Hippocampal formation (tissue), 2 donors: Measurements from ENCODE around the gene NBPF19.
"Not testable (repeated sequence)": the region's sequence is repeated elsewhere in the genome, so short reads cannot be mapped to it uniquely, and the experiment has no call there.

Experiments
- DNase-seq, 2 donors: peaks; one replicate each; lab custom pipeline; 2025; lab: John Stamatoyannopoulos, UW

The NBPF19 gene

GRCh38 chr1:149474745-149475144 lies at the start of gene NBPF19:
TSS of gene NBPF19 (plus strand) at chr1:149475045. CDS start at chr1:149475933, 888 bp downstream.
- not testable (repeated sequence) for DNase-seq

- not testable (repeated sequence) for DNase-seq
These were observed 46.5 kb upstream of the NBPF19 start for GRCh38 chr1:149428317-149428716.

- peak; percentile 3 to 23 for DNase-seq
These were observed 29.4 kb upstream of the NBPF19 start for GRCh38 chr1:149445451-149445850.

- not testable (repeated sequence) for DNase-seq
These were observed 22.6 kb upstream of the NBPF19 start for GRCh38 chr1:149452196-149452595.

- DNase-seq: not testable (repeated sequence)
These were observed 22.2 kb upstream of the NBPF19 start for GRCh38 chr1:149452652-149453051.

- DNase-seq: not testable (repeated sequence)
These were observed 83.5 kb downstream of the NBPF19 start for GRCh38 chr1:149558350-149558825.

- DNase-seq: not testable (repeated sequence)
These were observed 87.0 kb downstream of the NBPF19 start for GRCh38 chr1:149561806-149562205.

- DNase-seq: not testable (repeated sequence)
These were observed 90.6 kb downstream of the NBPF19 start for GRCh38 chr1:149565485-149565884.

- DNase-seq: not testable (repeated sequence)
These were observed 97.9 kb downstream of the NBPF19 start for GRCh38 chr1:149572763-149573162.

GRCh38 chr1:149585592-149585991 lies 110.7 kb downstream of the NBPF19 start:
- not testable (repeated sequence) for DNase-seq
